Lower leg skin (tissue), 4 donors: Measurements from ENCODE around the gene RPL15. TPM values are rescaled to one million over a fixed set of nuclear protein-coding genes. Genes with fewer than 3 reads are reported as not detected.
"Not testable (repeated sequence)": the region's sequence is repeated elsewhere in the genome, so short reads cannot be mapped to it uniquely, and the experiment has no call there.

ENCODE experiments used
- DNase-seq, 2 donors: peaks; one replicate each; pipeline ENCODE4 v3.0.0-alpha.2; 2019; ENCODE audit warnings: low spot score in 2 of 2
- H3K4me3 ChIP-seq: fragments of 200-600 bp; sonication (generic); 2 replicates; pipeline ENCODE4 v1.5.1; 2017; ENCODE audit warnings: mild to moderate bottlenecking, low read depth; ENCODE audit not compliant: poor library complexity, severe bottlenecking
- POLR2A ChIP-seq, 2 donors: fragments of 450-650 bp; IDR thresholded peaks; one replicate each; pipeline ENCODE4 v1.6.1; 2016 to 2017; ENCODE audit warnings: antibody characterized with exemption in 2 of 2, mild to moderate bottlenecking in 1 of 2, moderate library complexity in 1 of 2
- WGBS, 2 donors: methylation state at CpG; one replicate each; pipeline ENCODE4 v1.1.5; 2018; 5-methylcytosine and 5-hydroxymethylcytosine counted together
- intact Hi-C: fragments of 100-400 bp; cut with DNase I; formaldehyde crosslinking; loops from one replicate; pipeline ENCODE4 v1.15.0; 2023; ENCODE audit warnings: low total_unique reads
- total RNA-seq, 4 donors: library from RNA; depleted of rRNA; stranded (reverse); fragments of >200 nt; gene quantifications; one replicate each; pipeline ENCODE4 v1.1.0, GENCODE V29; 2016
- TF ChIP-seq, protein P1 (sequence below), 3 donors: fragments of 450-650 bp; IDR thresholded peaks; one replicate each; pipeline ENCODE4 v1.5.1; 2016; ENCODE audit warnings: antibody characterized with exemption in 3 of 3, mild to moderate bottlenecking in 3 of 3, moderate library complexity in 2 of 3

The RPL15 gene
- 1,000 to 10,000 TPM; 2,087 to 2,833 (median 2,394) TPM for total RNA-seq

DNA sequence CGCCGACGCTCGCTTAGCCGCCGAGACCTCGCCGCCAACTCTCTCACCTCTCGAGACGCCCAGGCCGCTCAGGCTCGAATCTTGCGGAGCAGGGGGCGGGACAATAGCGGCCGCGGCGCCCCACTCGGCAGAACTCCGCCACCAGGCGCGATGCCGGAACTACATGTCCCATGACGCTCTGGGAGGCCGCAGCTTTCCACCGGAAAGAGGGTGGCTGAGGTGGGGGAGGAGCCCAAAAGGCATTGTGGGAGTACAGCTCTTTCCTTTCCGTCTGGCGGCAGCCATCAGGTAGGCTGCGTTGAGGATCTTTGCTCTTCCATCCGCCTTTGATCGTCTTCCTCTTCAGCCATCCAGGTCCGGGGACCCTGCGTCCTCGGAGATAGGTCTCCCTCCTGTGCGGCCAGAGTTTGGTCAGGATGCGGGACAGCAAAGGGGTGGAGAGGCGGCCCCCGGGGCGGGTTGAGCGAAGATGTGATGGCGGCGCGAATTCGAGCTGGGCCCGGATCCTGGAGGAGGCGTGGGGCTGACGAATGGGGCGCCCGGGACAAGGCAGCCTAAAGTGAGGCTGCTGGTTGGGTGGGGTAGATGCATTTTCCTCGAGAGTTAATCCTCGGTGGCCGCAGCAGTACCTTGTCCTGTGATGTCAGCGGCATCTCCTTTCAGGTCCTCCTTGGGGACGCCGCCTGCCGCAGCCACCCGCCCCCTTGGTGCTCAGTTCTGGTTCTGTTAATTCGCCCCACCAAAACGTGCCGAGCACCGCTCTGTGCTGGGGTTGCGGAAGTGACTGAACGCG, at the start of gene RPL15, which contains the start of gene NKIRAS1:
TSS of gene RPL15 (plus strand) at position 247 of the 793 bp plus-strand sequence. CDS start 728 bp downstream, outside the sequence.
TSS of gene NKIRAS1 (minus strand) at position 105 of the 793 bp plus-strand sequence. CDS start 6,086 bp downstream, outside the sequence.
- WGBS, 2 donors = 0% methylated on average over 51 to 53 of the region's 64 CpGs
- DNase-seq = peak; percentile 96 to 99
- H3K4me3 ChIP-seq = peak within 1 kb of the TSS; percentile 100
- TF ChIP-seq, protein P1, sequence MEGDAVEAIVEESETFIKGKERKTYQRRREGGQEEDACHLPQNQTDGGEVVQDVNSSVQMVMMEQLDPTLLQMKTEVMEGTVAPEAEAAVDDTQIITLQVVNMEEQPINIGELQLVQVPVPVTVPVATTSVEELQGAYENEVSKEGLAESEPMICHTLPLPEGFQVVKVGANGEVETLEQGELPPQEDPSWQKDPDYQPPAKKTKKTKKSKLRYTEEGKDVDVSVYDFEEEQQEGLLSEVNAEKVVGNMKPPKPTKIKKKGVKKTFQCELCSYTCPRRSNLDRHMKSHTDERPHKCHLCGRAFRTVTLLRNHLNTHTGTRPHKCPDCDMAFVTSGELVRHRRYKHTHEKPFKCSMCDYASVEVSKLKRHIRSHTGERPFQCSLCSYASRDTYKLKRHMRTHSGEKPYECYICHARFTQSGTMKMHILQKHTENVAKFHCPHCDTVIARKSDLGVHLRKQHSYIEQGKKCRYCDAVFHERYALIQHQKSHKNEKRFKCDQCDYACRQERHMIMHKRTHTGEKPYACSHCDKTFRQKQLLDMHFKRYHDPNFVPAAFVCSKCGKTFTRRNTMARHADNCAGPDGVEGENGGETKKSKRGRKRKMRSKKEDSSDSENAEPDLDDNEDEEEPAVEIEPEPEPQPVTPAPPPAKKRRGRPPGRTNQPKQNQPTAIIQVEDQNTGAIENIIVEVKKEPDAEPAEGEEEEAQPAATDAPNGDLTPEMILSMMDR (IDR thresholded peaks at IDR 0.05) = peak in 1 of 3 donors; percentile 74
- TF ChIP-seq POLR2A (IDR thresholded peaks at IDR 0.05) = peak in 1 of 2 donors; percentile 84
- intact Hi-C loops = no loop called here

DNA sequence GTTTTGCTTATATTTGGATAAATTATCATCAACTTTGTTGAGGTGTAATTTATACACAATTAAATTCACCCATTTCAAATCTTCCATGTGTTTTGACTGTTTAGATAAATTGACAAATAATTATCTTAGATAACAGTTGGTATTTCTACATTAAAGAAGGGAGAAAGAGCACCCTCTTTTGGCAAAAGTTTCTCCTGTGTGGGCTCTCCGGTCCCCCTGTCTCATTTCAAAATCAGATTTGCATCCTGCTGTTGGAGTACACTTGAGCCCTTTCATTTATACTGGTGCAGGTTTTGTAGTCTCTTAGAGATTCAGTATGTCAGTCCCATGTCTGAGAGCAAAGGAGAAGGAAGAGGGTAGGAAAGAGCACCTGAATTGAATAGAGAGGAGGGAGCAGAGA, 49.5 kb upstream of the RPL15 start:
- TF ChIP-seq POLR2A (IDR thresholded peaks at IDR 0.05) = no peak
- TF ChIP-seq, protein P1 (IDR thresholded peaks at IDR 0.05) = no peak
- intact Hi-C loops = no loop called here
- 78 to 84% methylated on average over 1 of the region's 1 CpG for WGBS, 2 donors
- no peak for DNase-seq
- H3K4me3 ChIP-seq = no peak overlapping the region

DNA sequence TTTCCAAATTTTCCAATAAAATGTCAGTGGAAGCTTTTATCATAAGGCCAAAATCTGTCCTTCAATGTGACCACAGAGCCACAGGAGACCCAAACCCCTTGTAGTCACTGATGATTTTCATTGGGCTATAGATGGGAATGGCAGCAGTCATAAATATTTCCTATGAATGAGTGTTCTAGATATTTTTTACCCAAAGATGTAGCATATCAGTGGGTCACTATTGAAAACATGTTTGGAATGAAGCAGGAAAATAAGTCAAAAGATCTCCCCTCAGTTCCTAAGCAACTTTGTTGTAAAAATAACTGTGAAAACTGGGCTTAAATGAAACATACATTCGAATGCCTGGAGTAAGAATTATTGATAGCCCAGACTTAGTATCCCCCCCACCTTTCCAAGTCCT, 49.1 kb upstream of the RPL15 start:
- no peak for DNase-seq
- intact Hi-C loops = no loop called here
- TF ChIP-seq, protein P1 (IDR thresholded peaks at IDR 0.05) = no peak
- TF ChIP-seq POLR2A (IDR thresholded peaks at IDR 0.05) = no peak
- no peak overlapping the region for H3K4me3 ChIP-seq
- WGBS, 2 donors = 91 to 97% methylated on average over 1 of the region's 1 CpG

DNA sequence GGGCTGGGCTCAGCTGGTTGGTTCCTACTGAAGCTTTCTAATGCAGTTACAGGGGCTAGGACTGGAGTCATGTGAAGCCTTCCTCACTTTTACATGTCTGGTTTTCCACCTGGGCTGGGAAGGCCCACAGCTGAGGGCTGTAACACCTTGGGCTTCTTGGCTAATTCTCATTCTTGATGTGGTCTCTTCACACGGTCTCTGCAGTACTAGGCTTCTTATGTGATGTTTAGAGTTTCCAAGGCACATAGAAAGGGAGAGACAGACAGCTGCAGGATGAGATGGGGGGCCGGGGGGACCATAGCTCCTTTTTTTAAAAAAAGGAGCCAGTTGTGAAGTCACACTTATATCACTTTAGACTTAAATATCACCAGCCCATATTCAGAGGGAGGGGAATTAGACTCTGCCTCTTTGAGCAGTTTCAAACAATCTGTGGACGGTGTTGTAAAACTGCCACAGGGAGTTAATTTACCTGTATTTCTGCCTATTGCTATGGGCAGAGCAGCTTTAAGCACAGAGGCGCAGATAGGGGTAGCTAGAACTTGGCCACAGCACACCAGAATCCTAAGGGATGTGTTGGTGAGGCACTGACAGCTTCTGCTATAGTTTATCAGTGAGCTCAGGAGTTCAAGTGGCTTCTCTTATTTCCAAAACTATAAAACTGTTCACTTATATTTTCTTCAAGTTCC, 46.8 kb upstream of the RPL15 start:
- H3K4me3 ChIP-seq = no peak overlapping the region
- intact Hi-C loops = no loop called here
- no peak for TF ChIP-seq POLR2A (IDR thresholded peaks at IDR 0.05)
- TF ChIP-seq, protein P1 (IDR thresholded peaks at IDR 0.05) = no peak
- DNase-seq = no peak
- 87 to 94% methylated on average over 4 of the region's 4 CpGs for WGBS, 2 donors

DNA sequence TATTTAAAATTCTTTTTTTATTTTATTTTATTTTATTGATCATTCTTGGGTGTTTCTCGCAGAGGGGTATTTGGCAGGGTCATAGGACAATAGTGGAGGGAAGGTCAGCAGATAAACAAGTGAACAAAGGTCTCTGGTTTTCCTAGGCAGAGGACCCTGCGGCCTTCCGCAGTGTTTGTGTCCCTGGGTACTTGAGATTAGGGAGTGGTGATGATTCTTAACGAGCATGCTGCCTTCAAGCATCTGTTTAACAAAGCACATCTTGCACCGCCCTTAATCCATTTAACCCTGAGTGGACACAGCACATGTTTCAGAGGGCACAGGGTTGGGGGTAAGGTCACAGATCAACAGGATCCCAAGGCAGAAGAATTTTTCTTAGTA, 46.3 kb upstream of the RPL15 start:
- intact Hi-C loops, H3K4me3 ChIP-seq, DNase-seq: not testable (repeated sequence)
- 82 to 83% methylated on average over 4 of the region's 5 CpGs for WGBS, 2 donors

DNA sequence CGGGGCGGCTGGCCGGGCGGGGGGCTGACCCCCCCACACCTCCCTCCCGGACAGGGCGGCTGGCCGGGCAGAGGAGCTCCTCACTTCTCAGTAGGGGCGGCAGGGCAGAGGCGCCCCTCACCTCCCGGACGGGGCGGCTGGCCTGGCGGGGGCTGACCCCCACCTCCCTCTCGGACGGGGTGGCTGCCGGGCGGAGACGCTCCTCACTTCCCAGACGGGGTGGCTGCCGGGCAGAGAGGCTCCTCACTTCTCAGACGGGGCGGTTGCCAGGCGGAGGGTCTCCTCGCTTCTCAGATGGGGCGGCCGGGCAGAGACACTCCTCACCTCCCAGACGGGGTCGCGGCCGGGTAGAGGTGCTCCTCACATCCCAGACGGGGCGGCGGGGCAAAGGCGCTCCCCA, 45.6 kb upstream of the RPL15 start:
- intact Hi-C loops, H3K4me3 ChIP-seq, DNase-seq: not testable (repeated sequence)
- WGBS, 2 donors = 97 to 98% methylated on average over 13 to 29 of the region's 34 CpGs
